COLO668 (cell line): ENCODE data around the gene LRRN1.
"Not testable (repeated sequence)": the region's sequence is repeated elsewhere in the genome, so short reads cannot be mapped to it uniquely, and the experiment has no call there.

Experiments
- DNase-seq: peaks from one replicate; lab custom pipeline; 2025; ENCODE audit not compliant: unreplicated experiment; lab: John Stamatoyannopoulos, UW

The LRRN1 gene

GRCh38 chr3:3806856-3807255 lies 7.6 kb downstream of the LRRN1 start:
- no peak for DNase-seq

GRCh38 chr3:3813013-3813412 lies 13.8 kb downstream of the LRRN1 start:
- no peak for DNase-seq

GRCh38 chr3:3815206-3815605 lies 16.0 kb downstream of the LRRN1 start:
- no peak for DNase-seq

GRCh38 chr3:3816034-3816433 lies 16.8 kb downstream of the LRRN1 start:
- DNase-seq = no peak

GRCh38 chr3:3817865-3818264 lies 18.6 kb downstream of the LRRN1 start:
- no peak for DNase-seq

GRCh38 chr3:3821777-3822176 lies 22.5 kb downstream of the LRRN1 start:
- no peak for DNase-seq

GRCh38 chr3:3825035-3825434 lies 25.8 kb downstream of the LRRN1 start:
- no peak for DNase-seq

GRCh38 chr3:3826521-3826920 lies 27.3 kb downstream of the LRRN1 start:
- no peak for DNase-seq

GRCh38 chr3:3827111-3827510 lies 27.9 kb downstream of the LRRN1 start:
- DNase-seq = no peak

- not testable (repeated sequence) for DNase-seq
Observed at GRCh38 chr3:3828417-3828816, 29.2 kb downstream of the LRRN1 start.

GRCh38 chr3:3836845-3837244 lies 37.6 kb downstream of the LRRN1 start:
- DNase-seq = no peak

GRCh38 chr3:3842356-3842755 lies 43.1 kb downstream of the LRRN1 start:
- no peak for DNase-seq

- no peak for DNase-seq
Observed at GRCh38 chr3:3847994-3848922, 49.0 kb downstream of the LRRN1 start.

GRCh38 chr3:3848923-3849275 lies 49.7 kb downstream of the LRRN1 start:
- no peak for DNase-seq

GRCh38 chr3:3851621-3852323 lies 52.5 kb downstream of the LRRN1 start:
- no peak for DNase-seq

GRCh38 chr3:3853544-3853943 lies 54.3 kb downstream of the LRRN1 start:
- DNase-seq = no peak

- DNase-seq = no peak
Observed at GRCh38 chr3:3855056-3855455, 55.8 kb downstream of the LRRN1 start.

GRCh38 chr3:3860235-3860634 lies 61.0 kb downstream of the LRRN1 start:
- no peak for DNase-seq

- DNase-seq = no peak
Observed at GRCh38 chr3:3862534-3862933, 63.3 kb downstream of the LRRN1 start.

GRCh38 chr3:3875491-3875890 lies 76.3 kb downstream of the LRRN1 start:
- DNase-seq = no peak

GRCh38 chr3:3881050-3881449 lies 81.8 kb downstream of the LRRN1 start:
- DNase-seq = no peak

GRCh38 chr3:3887311-3887710 lies 88.1 kb downstream of the LRRN1 start:
- DNase-seq = not testable (repeated sequence)
